NOMO-1 (cell line): ENCODE measurements around the gene CTBP1.

Source experiments
- DNase-seq, 2 experiments: peaks; one replicate each; lab custom pipeline; 2025; ENCODE audit not compliant: unreplicated experiment in 2 of 2; lab: John Stamatoyannopoulos, UW

The CTBP1 gene

GRCh38 chr4:1285151-1285789 is 36.3 kb upstream of the CTBP1 start:
- DNase-seq, result no peak

- no peak for DNase-seq
These were observed 34.8 kb upstream of the CTBP1 start for GRCh38 chr4:1283711-1284110.

GRCh38 chr4:1279253-1279652 is 30.3 kb upstream of the CTBP1 start:
- DNase-seq, result no peak

- DNase-seq, result no peak
These were observed 29.0 kb upstream of the CTBP1 start for GRCh38 chr4:1277667-1278665.

GRCh38 chr4:1276984-1277383 is 28.1 kb upstream of the CTBP1 start:
- no peak for DNase-seq

- DNase-seq, result no peak
These were observed 25.9 kb upstream of the CTBP1 start for GRCh38 chr4:1274871-1275270.

- DNase-seq, result no peak
These were observed 22.8 kb upstream of the CTBP1 start for GRCh38 chr4:1271686-1272085.

GRCh38 chr4:1269209-1269608 is 20.3 kb upstream of the CTBP1 start:
- no peak for DNase-seq

- no peak for DNase-seq
These were observed 18.2 kb upstream of the CTBP1 start for GRCh38 chr4:1266881-1267763.

- no peak for DNase-seq
These were observed 16.4 kb upstream of the CTBP1 start for GRCh38 chr4:1265351-1265750.

- DNase-seq, result no peak
These were observed 16.0 kb upstream of the CTBP1 start for GRCh38 chr4:1264942-1265341.

- no peak for DNase-seq
These were observed 12.4 kb upstream of the CTBP1 start for GRCh38 chr4:1261107-1261928.

GRCh38 chr4:1260418-1261106 is 11.6 kb upstream of the CTBP1 start:
- no peak for DNase-seq

- DNase-seq, result no peak
These were observed 11.0 kb upstream of the CTBP1 start for GRCh38 chr4:1259966-1260365.

GRCh38 chr4:1258457-1258856 is 9.5 kb upstream of the CTBP1 start:
- DNase-seq, result no peak

GRCh38 chr4:1255699-1256098 is 6.8 kb upstream of the CTBP1 start:
- no peak for DNase-seq

GRCh38 chr4:1255151-1255550 is 6.2 kb upstream of the CTBP1 start:
- DNase-seq, result no peak

GRCh38 chr4:1253831-1254230 is 4.9 kb upstream of the CTBP1 start:
- DNase-seq, result no peak

- DNase-seq, result no peak
These were observed 4.1 kb upstream of the CTBP1 start for GRCh38 chr4:1252928-1253492.

GRCh38 chr4:1251773-1252066 is 2.8 kb upstream of the CTBP1 start:
- DNase-seq, result no peak
